Ovary (tissue), 9 donors: ENCODE data around the gene ARHGEF28. TPM values are rescaled to one million over a fixed set of nuclear protein-coding genes. Genes with fewer than 3 reads are reported as not detected.
A peak's percentile ranks its signal among the peaks of the same experiment; 100 is the strongest.

Experiments used
- DNase-seq, 5 donors: peaks; one replicate each; pipeline ENCODE4 v3.0.0-alpha.2; 2019 to 2020
- H3K27ac ChIP-seq, 2 donors: fragments of 200-600 bp; one replicate each; pipeline versions ENCODE4 v1.5.1 to v1.8.0; 2019 to 2022
- H3K27me3 ChIP-seq: fragments of 200-600 bp; one replicate; pipeline ENCODE4 v1.8.0; 2022
- H3K36me3 ChIP-seq: fragments of 200-600 bp; sonication (generic); one replicate; pipeline ENCODE4 v1.5.1; 2019
- H3K4me1 ChIP-seq: one replicate; pipeline ENCODE4 v1.8.1; 2013; ENCODE audit warnings: mild to moderate bottlenecking, moderate library complexity; ENCODE audit not compliant: insufficient read depth
- H3K4me3 ChIP-seq: fragments of 200-600 bp; sonication (generic); one replicate; pipeline ENCODE4 v1.5.1; 2017
- H3K9me3 ChIP-seq, 2 donors: fragments of 200-600 bp in 1 of 2; sonication (generic) in 1 of 2; one replicate each; pipeline versions ENCODE4 v1.5.1 to v1.8.1; 2013 to 2019; ENCODE audit warnings: mild to moderate bottlenecking in 1 of 2, moderate library complexity in 1 of 2
- CTCF ChIP-seq, 3 donors: fragments of 450-650 bp in 2 of 3; fragments of 200-600 bp in 1 of 3; IDR thresholded peaks; one replicate each; pipeline versions ENCODE4 v1.5.1 to v1.8.0; 2016 to 2022; ENCODE audit warnings: antibody characterized with exemption in 3 of 3, mild to moderate bottlenecking in 1 of 3
- EP300 ChIP-seq: sonication (generic); formaldehyde crosslinking; IDR thresholded peaks from one replicate; pipeline ENCODE4 v1.6.1; 2017; ENCODE audit warnings: antibody characterized with exemption
- POLR2A ChIP-seq: fragments of 450-650 bp; IDR thresholded peaks from one replicate; pipeline ENCODE4 v1.6.1; 2017; ENCODE audit warnings: antibody characterized with exemption, mild to moderate bottlenecking, moderate library complexity
- WGBS, 3 donors: extraction: QIAGEN DNeasy Blood & Tissue Kit in 1 of 3; methylation state at CpG; one replicate each; pipeline versions ENCODE4 v1.1.5 to v1.1.7; 2013 to 2017; 5-methylcytosine and 5-hydroxymethylcytosine counted together
- intact Hi-C, 4 donors: fragments of 100-400 bp; cut with DNase I; formaldehyde crosslinking; loops; one replicate each; pipeline versions ENCODE4 v1.11.0 to v1.15.1; 2022 to 2023
- polyA plus RNA-seq, 2 donors: library from polyadenylated mRNA; stranded (reverse); fragments of 200-250 nt in 1 of 2; fragments of 350-450 nt in 1 of 2; fragmentation: Illumina TruSeq in 1 of 2; extraction: RNeasy Lipid Tissue Mini Kit (QIAGEN cat#74804) in 1 of 2; gene quantifications; one replicate each; pipeline ENCODE4 v1.2.3, GENCODE V29; 2013 to 2014
- total RNA-seq, 7 donors: library from RNA; depleted of rRNA in 2 of 7; stranded (reverse); fragments of >200 nt in 2 of 7; fragmentation: NEBNext Ultra II Directional in 3 of 7; extraction: Animal tissue kit (Norgen Biotek cat#: 25700) in 3 of 7; gene quantifications; one replicate each; pipeline versions ENCODE4 v1.1.0 to v1.2.4, GENCODE V29; 2016 to 2023
- donor health status: DM: no; HTN: no; CAD: no; lungs with moderate emphysema.
- donor health status: DM: no; HTN: no; CAD: no.
- donor health status: Bipolar disorder and iron deficiency.
- donor health status: DM: yes; HTN: yes; CAD: no.
- donor health status: DM: no; HTN: no; CAD: no.
- donor health status: DM: yes; HTN: yes; CAD: no.

ARHGEF28 gene
- total and polyA plus RNA-seq, 9 donors = 21.5 to 75.6 (median 35.0) TPM

DNA sequence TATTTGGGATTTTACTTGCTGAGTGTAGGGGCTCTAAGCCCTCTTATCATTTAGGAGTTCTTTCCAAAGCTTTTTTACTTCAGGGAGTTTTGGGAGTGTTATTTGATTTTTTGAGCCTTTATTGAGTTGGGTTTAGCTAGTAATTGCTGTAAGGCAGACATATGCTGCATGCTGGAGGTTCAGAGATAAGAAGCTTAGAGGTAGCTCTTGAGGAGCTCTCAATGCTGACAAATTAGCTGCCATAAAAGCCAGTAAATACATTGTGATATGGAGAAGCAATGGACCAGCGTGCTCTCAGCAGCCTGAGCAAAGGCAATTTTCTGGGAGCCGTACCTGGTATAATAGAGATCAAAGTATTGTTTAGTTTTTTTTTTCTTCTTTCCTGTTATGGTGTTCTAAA lies 11.6 kb downstream of the ARHGEF28 start:
- Histone ChIP-seq H3K27ac (peak overlapping the region in 1 of 2 donors; percentile 3), H3K36me3 (no peaks in the 10 kb centered on the region), H3K4me3 (no peak overlapping the region), H3K9me3 (no peaks in the 10 kb centered on the region), H3K4me1 (peaks cover 7% of the 10 kb centered on the region), H3K27me3 (no peaks in the 10 kb centered on the region)
- intact Hi-C loops = no loop called here
- DNase-seq = no peak
- 83 to 86% (median 83%) methylated on average over 2 of the region's 2 CpGs for WGBS, 3 donors
- TF ChIP-seq EP300 (no peak), CTCF (IDR thresholded peaks at IDR 0.05) (no peak), POLR2A (no peak)

GRCh38 chr5:73638344-73639095 lies 12.5 kb downstream of the ARHGEF28 start:
- intact Hi-C loops = no loop called here
- WGBS, 3 donors = 20 to 37% (median 24%) methylated on average over 4 of the region's 4 CpGs
- H3K9me3 ChIP-seq = no peaks in the 10 kb centered on the region
- no peaks in the 10 kb centered on the region for H3K27me3 ChIP-seq
- no peaks in the 10 kb centered on the region for H3K36me3 ChIP-seq
- H3K4me3 ChIP-seq = no peak overlapping the region
- no peak for DNase-seq
- peak overlapping the region in 1 of 2 donors; percentile 24 for H3K27ac ChIP-seq
- TF ChIP-seq POLR2A = no peak
- no peak for TF ChIP-seq CTCF (IDR thresholded peaks at IDR 0.05)
- TF ChIP-seq EP300 = no peak
- peaks cover 7% of the 10 kb centered on the region for H3K4me1 ChIP-seq

GRCh38 chr5:73640861-73641320 lies 14.9 kb downstream of the ARHGEF28 start:
- Histone ChIP-seq H3K27ac (no peak overlapping the region), H3K4me1 (peaks cover 11% of the 10 kb centered on the region), H3K36me3 (no peaks in the 10 kb centered on the region), H3K4me3 (no peak overlapping the region), H3K9me3 (no peaks in the 10 kb centered on the region), H3K27me3 (no peaks in the 10 kb centered on the region)
- no peak for DNase-seq
- intact Hi-C loops = no loop called here
- 3 to 16% (median 15%) methylated on average over 1 of the region's 1 CpG for WGBS, 3 donors
- TF ChIP-seq POLR2A = no peak
- no peak for TF ChIP-seq EP300
- TF ChIP-seq CTCF (IDR thresholded peaks at IDR 0.05) = no peak

- 63 to 74% (median 72%) methylated on average over 5 of the region's 5 CpGs for WGBS, 3 donors
- Histone ChIP-seq H3K36me3 (no peaks in the 10 kb centered on the region), H3K27ac (no peak overlapping the region), H3K9me3 (no peaks in the 10 kb centered on the region), H3K27me3 (no peaks in the 10 kb centered on the region), H3K4me3 (no peak overlapping the region), H3K4me1 (peaks cover 11% of the 10 kb centered on the region)
- intact Hi-C loops = no loop called here
- no peak for DNase-seq
- no peak for TF ChIP-seq CTCF (IDR thresholded peaks at IDR 0.05)
- no peak for TF ChIP-seq POLR2A
- TF ChIP-seq EP300 = no peak
Observed at GRCh38 chr5:73641811-73642210, 15.8 kb downstream of the ARHGEF28 start.
